Measurements from ENCODE around the gene SNRNP27. TPM values are rescaled to one million over a fixed set of nuclear protein-coding genes. Genes with fewer than 3 reads are reported as not detected.

SNRNP27 gene
- total RNA-seq, 4 donors from 2014 or later, result 8.2 to 64.6 (median 49.9) TPM

DNA sequence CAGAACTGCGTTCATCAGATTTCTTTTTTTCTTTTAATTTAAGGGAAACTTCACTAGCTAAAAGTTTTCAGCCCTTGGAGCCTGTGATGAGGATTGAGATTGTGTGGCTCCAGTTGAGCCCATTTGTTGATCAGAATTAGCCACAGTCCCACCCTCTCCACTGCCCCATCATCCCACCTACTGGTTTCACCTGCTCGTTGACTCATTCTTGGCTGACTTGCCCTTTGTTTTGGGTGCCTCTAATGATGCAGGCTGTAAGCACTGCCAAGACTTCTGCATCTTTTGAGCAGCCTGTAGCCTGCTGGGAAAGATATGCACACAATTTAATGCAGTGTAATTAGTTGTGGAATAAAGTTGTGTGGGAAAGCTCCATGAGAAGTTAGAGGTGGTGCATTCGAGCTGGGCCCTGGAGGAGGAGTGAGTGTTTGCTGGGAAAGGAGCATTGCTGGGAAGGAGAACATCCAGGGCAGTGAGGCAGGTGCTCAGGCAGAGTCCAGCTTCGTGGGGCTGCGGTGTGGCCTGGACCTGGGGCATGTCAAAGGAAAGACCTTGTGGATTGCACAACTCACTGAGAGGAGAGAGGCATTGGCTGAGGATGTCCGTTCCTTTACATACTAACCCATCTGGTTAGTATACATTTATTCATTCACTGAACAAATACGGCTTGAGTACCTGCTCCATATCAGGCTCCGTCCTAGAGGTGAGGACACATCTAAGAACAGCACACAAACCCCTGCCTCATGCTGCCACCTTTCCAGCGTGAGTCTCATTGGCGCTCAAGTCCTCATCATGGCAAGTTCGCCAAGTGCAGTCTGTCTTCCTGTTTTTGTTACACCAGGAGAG, 49.5 kb downstream of the SNRNP27 start:
- no peaks in the 10 kb centered on the region for H3K36me3 ChIP-seq

GRCh38 chr2:69943843-69944525, 50.2 kb downstream of the SNRNP27 start:
- intact Hi-C loops (cut with DNase I; ENCODE audit: low total_unique reads), result no loop called here
- Histone ChIP-seq H3K36me3 (no peaks in the 10 kb centered on the region), H3K4me3 (no peak overlapping the region), H3K9me3 (no peaks in the 10 kb centered on the region), H3K27ac (no peak overlapping the region), H3K4me1 (no peaks in the 10 kb centered on the region), H3K27me3 (no peaks in the 10 kb centered on the region)
- DNase-seq, result no peak
- TF ChIP-seq CTCF (IDR thresholded peaks at IDR 0.05), result no peak
- TF ChIP-seq POLR2A (IDR thresholded peaks at IDR 0.05), result no peak

More for the DNA sequence above, 49.5 kb downstream of the SNRNP27 start:
- no peak overlapping the region for H3K4me3 ChIP-seq
- DNase-seq, result no peak
- no peaks in the 10 kb centered on the region for H3K9me3 ChIP-seq
- H3K27me3 ChIP-seq, result no peaks in the 10 kb centered on the region
- no peaks in the 10 kb centered on the region for H3K4me1 ChIP-seq
- H3K27ac ChIP-seq, result no peak overlapping the region
- TF ChIP-seq CTCF (IDR thresholded peaks at IDR 0.05), result no peak
- no peak for TF ChIP-seq POLR2A (IDR thresholded peaks at IDR 0.05)
- intact Hi-C loops (cut with DNase I; ENCODE audit: low total_unique reads), result no loop called here

DNA sequence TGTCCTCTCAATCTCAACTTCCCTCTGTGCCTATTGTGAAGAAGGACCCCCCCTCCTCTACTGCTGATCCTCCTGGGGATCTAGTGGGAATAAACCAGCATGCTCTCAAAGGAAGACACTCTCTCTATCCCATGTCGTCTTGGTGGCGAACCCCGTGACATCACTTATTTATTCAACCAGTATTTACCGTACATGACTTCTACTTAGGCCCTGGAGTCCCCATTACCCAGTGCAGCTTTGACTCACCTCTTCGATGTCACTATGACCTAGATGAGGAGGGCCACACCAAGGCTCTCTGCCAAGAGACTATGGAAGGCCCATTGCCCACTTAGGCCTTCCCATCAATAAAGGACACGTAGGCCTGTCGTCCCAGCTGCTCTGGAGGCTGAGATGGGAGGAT, 51.0 kb downstream of the SNRNP27 start:
- H3K4me1 ChIP-seq, result no peaks in the 10 kb centered on the region
- intact Hi-C loops (cut with DNase I; ENCODE audit: low total_unique reads), result no loop called here

DNA sequence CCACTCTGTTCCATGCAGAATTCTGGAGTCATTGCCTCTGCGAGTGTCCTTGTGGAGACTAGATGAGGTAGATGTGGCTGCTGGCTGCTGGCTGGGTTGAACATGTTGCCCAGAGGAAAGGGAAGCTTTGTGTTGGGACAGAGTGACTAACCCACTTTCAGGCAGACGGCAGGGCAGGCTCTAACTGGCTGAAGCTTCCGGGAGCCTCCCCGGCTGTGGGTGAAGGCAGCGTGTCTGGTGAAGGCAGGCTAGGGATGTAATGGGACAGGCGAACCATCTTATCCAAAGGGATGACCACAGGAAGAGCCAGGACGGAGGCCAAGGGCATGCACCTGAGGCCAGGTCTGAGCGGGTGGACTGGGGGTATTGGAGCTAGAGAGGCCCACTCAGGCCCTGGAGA, 51.7 kb downstream of the SNRNP27 start:
- no peaks in the 10 kb centered on the region for H3K9me3 ChIP-seq
- intact Hi-C loops (cut with DNase I; ENCODE audit: low total_unique reads), result no loop called here
- no peak overlapping the region for H3K4me3 ChIP-seq
- no peak for TF ChIP-seq POLR2A (IDR thresholded peaks at IDR 0.05)
- TF ChIP-seq CTCF (IDR thresholded peaks at IDR 0.05), result no peak
- no peak overlapping the region for H3K27ac ChIP-seq
- no peak for DNase-seq
- H3K36me3 ChIP-seq, result no peaks in the 10 kb centered on the region
- no peaks in the 10 kb centered on the region for H3K27me3 ChIP-seq
- H3K4me1 ChIP-seq, result no peaks in the 10 kb centered on the region

More for the DNA sequence above, 51.0 kb downstream of the SNRNP27 start:
- Histone ChIP-seq H3K4me3 (no peak overlapping the region), H3K27ac (no peak overlapping the region), H3K9me3 (no peaks in the 10 kb centered on the region), H3K27me3 (no peaks in the 10 kb centered on the region), H3K36me3 (no peaks in the 10 kb centered on the region)
- no peak for TF ChIP-seq CTCF (IDR thresholded peaks at IDR 0.05)
- no peak for TF ChIP-seq POLR2A (IDR thresholded peaks at IDR 0.05)
- DNase-seq, result no peak

- Histone ChIP-seq H3K9me3 (no peaks in the 10 kb centered on the region), H3K4me3 (no peak overlapping the region), H3K27me3 (no peaks in the 10 kb centered on the region), H3K27ac (no peak overlapping the region), H3K4me1 (no peaks in the 10 kb centered on the region), H3K36me3 (no peaks in the 10 kb centered on the region)
- intact Hi-C loops (cut with DNase I; ENCODE audit: low total_unique reads), result no loop called here
- TF ChIP-seq CTCF (IDR thresholded peaks at IDR 0.05) (no peak), POLR2A (IDR thresholded peaks at IDR 0.05) (no peak)
- DNase-seq, result no peak
These were observed 52.2 kb downstream of the SNRNP27 start for GRCh38 chr2:69945941-69946340.
